GM23338 (cell line): ENCODE data around the gene SLX4IP.

Experiments
- EZH2 ChIP-seq: fragments of 200-600 bp; sonication (generic); IDR thresholded peaks from one replicate; pipeline ENCODE4 v1.8.0; 2017; ENCODE audit warnings: antibody characterized with exemption, mild to moderate bottlenecking, low read depth; ENCODE audit not compliant: unreplicated experiment
- NANOG ChIP-seq: IDR thresholded peaks from 2 replicates; pipeline ENCODE4 v1.6.1; 2016; ENCODE audit warnings: antibody characterized with exemption, borderline replicate concordance
- TF ChIP-seq, protein P1 (sequence below): IDR thresholded peaks from 2 replicates; pipeline ENCODE4 v1.6.1; 2016; ENCODE audit warnings: antibody characterized with exemption
- TF ChIP-seq, protein P2 (sequence below): IDR thresholded peaks from one replicate; pipeline ENCODE4 v1.6.1; 2018; ENCODE audit warnings: antibody characterized with exemption; ENCODE audit not compliant: unreplicated experiment
- TF ChIP-seq, protein P3 (sequence below), 2 experiments: fragments of 200-600 bp in 1 of 2; sonication (generic) in 1 of 2; conservative IDR thresholded peaks; 2 replicates each; pipeline versions ENCODE4 v1.5.1 to v1.6.1; 2016 to 2017; ENCODE audit warnings: antibody characterized with exemption in 2 of 2, low read depth in 2 of 2, mild to moderate bottlenecking in 2 of 2, moderate library complexity in 1 of 2

DNA sequence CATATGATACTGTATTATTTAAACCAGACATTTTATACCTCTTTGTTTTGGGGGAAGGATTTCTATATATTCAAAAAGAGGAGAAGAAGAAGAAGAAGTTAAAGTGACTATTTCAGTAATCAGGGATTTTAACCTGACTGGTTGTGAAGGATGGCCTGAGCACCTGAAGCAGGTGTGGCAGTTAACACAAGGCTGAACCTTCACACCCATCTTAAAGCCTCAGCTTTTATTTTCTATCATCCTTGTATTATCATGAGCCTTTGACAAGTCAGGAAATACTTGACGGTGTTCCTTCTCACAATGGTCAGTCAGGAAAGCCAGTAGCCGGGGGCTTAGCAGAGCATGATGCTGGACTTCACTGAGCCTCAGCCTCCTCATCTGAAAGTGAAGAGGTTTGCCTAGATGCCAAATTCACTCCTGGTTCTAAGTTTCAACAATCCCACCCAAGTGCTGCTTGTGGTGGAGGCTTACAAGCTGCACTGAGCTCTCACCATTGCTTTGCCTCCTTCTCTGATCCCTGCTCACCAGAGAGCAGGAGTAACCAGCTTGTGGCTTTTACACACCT is 121.5 kb downstream of the SLX4IP start:
- TF ChIP-seq, protein P1, sequence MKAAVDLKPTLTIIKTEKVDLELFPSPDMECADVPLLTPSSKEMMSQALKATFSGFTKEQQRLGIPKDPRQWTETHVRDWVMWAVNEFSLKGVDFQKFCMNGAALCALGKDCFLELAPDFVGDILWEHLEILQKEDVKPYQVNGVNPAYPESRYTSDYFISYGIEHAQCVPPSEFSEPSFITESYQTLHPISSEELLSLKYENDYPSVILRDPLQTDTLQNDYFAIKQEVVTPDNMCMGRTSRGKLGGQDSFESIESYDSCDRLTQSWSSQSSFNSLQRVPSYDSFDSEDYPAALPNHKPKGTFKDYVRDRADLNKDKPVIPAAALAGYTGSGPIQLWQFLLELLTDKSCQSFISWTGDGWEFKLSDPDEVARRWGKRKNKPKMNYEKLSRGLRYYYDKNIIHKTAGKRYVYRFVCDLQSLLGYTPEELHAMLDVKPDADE, result no peak
- TF ChIP-seq EZH2 (no peak), NANOG (no peak)
- TF ChIP-seq, protein P2, sequence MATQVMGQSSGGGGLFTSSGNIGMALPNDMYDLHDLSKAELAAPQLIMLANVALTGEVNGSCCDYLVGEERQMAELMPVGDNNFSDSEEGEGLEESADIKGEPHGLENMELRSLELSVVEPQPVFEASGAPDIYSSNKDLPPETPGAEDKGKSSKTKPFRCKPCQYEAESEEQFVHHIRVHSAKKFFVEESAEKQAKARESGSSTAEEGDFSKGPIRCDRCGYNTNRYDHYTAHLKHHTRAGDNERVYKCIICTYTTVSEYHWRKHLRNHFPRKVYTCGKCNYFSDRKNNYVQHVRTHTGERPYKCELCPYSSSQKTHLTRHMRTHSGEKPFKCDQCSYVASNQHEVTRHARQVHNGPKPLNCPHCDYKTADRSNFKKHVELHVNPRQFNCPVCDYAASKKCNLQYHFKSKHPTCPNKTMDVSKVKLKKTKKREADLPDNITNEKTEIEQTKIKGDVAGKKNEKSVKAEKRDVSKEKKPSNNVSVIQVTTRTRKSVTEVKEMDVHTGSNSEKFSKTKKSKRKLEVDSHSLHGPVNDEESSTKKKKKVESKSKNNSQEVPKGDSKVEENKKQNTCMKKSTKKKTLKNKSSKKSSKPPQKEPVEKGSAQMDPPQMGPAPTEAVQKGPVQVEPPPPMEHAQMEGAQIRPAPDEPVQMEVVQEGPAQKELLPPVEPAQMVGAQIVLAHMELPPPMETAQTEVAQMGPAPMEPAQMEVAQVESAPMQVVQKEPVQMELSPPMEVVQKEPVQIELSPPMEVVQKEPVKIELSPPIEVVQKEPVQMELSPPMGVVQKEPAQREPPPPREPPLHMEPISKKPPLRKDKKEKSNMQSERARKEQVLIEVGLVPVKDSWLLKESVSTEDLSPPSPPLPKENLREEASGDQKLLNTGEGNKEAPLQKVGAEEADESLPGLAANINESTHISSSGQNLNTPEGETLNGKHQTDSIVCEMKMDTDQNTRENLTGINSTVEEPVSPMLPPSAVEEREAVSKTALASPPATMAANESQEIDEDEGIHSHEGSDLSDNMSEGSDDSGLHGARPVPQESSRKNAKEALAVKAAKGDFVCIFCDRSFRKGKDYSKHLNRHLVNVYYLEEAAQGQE, result no peak
- TF ChIP-seq, protein P3, sequence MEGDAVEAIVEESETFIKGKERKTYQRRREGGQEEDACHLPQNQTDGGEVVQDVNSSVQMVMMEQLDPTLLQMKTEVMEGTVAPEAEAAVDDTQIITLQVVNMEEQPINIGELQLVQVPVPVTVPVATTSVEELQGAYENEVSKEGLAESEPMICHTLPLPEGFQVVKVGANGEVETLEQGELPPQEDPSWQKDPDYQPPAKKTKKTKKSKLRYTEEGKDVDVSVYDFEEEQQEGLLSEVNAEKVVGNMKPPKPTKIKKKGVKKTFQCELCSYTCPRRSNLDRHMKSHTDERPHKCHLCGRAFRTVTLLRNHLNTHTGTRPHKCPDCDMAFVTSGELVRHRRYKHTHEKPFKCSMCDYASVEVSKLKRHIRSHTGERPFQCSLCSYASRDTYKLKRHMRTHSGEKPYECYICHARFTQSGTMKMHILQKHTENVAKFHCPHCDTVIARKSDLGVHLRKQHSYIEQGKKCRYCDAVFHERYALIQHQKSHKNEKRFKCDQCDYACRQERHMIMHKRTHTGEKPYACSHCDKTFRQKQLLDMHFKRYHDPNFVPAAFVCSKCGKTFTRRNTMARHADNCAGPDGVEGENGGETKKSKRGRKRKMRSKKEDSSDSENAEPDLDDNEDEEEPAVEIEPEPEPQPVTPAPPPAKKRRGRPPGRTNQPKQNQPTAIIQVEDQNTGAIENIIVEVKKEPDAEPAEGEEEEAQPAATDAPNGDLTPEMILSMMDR (conservative IDR thresholded peaks at IDR 0.05; ENCODE audit: low read depth in 2 of 2), result no peak
